Stimulated activated CD8-positive, alpha-beta memory T cell treated with anti-CD3 and anti-CD28 coated beads, Interleukin-7, amount 100 ng/mL, for 1 hour (primary cell): Measurements from ENCODE around the gene FAM174C.
"Not testable (repeated sequence)": the region's sequence is repeated elsewhere in the genome, so short reads cannot be mapped to it uniquely, and the experiment has no call there.

Source experiments
- DNase-seq, 2 donors: peaks; one replicate each; pipeline ENCODE4 v3.0.0-alpha.2; 2020; ENCODE audit warnings: low read depth in 2 of 2

The FAM174C gene

DNA sequence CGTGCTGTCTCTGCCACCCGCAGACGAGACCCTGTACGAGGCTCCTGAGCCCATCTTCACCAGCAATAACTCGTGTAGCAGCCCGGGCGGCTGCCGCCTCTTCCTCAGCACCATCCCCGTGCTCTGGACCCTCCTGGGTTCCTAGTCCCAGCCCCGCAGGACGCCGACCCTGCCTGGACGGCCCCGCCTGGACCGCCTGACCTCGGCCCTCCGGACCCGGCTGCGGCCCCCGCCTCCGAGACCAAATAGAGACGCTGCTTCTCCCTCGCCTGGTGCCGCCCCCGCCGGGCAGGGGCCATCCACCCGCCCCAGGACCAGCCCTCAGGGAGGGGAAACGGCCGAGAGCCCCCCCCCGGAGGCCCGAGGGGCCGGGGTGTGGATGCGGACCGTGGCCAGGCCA is 24.5 kb downstream of the FAM174C start:
- no peak for DNase-seq

DNA sequence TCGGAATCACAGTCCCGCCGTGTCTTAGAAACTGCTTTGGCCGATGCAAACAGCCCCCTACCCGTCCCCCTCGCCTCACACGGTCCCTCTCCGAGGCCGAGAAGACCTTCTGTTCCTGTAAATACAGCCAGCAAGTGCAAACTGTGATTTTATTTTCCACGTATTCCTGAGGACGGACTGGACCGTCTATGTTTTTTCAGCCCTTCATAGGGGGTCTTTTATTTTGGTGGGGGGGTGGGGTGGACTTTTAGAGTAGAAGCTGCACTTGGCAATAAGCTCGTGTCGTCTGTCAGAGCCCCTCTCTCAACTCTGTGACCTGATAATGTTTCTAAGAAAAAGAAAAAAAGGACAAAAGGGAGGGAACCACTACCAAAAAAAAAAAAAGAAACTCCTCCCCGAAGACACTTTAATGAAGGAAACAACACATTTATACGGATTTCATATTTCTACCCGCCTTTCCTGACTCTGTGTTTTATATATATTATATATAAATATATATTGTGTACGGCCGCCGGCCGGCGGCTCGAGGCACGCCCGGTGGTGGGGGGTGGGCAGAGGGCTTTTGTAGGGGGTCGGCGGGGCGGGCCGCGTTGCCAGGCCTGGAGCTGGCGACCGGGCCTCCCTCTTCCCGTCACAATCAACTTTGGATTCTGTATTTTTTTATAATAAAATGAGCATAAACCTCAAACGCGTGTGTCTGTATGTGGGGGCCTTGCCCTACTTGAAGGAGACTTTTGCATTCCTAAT is 25.6 kb downstream of the FAM174C start:
- DNase-seq: no peak

DNA sequence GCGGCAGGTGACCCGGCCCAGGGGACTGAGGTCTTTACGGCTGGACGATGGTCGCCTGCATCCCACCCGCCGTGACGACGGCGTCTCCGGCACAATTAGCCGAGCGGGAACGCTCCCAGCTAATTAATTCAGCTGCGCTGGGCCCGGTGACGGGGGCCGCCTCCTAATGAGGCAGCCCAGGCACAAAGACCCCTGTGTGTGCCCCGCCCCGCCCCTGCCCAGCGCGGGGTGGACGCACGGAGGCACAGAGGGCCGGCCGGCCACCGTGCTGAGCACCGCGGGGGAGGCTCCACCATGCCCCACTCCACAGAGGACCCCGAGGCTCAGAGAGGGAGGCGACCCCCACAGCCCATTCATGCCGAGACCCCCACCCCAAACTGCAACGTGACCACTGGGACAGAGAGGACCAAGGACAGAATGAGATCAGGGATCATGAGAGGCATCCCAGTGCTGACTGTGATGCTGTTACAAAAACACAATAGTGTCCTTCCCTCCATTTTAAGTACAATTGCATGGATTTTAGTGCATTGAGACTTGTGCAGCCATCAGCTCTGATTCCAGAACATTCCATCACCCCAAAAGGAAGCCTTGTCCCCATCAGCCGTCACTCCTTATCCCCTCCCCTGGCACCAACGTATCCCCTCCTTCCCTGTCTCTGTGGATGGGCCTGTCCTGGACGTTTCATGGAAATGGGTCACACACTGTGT is 27.4 kb downstream of the FAM174C start:
- DNase-seq: no peak

DNA sequence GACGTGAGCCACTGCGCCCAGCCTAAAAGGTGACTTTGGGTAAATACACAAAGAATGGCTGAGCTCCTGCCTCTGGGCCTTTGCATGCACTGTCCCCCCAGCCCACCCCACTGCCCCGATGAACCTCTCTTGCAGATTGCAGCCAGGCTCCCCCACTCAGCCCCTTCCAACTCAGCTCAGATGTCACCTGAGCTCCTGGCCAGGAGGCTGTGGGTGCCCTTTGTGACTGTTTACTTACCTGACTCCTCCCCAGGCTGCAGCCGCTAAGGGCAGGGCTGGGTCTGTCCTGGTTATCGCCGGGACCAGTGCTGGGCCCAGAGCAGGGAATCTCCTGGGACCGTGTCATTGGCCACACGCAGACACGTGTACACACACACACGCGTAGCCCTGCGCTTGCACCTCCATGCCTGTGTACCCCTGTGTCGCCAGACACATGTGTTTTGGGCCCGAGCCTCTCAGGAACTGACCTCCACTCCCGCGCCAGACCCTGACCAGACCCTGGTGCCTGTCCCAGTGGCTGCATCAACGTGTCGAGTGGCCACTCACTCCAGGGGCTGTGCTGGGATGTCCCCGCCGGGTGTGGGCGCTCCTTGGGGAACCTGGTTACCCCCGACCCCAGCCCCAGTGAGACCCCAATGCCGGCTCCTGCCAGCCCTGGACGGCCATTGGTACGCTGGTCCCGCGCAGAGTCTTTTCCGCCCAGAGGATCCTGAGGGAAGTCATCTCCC is 29.0 kb downstream of the FAM174C start:
- DNase-seq: no peak

DNA sequence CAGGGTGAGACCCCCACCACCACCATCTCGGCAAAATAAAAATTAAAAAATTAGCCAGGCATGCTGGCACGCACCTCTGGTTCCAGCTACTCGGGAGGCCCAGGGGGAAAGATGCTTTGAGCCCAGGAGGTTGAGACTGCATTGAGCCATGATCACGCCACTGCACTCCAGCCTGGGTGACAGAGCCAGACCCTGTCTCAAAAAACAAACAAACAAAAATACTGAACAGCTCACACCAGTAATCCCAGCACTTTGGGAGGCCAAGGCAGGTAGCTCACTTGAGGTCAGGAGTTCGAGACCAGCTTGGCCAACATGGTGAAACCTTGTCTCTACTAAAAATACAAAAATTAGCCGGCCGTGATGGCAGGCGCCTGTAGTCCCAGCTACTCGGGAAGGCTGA is 30.0 kb downstream of the FAM174C start:
- not testable (repeated sequence) for DNase-seq

DNA sequence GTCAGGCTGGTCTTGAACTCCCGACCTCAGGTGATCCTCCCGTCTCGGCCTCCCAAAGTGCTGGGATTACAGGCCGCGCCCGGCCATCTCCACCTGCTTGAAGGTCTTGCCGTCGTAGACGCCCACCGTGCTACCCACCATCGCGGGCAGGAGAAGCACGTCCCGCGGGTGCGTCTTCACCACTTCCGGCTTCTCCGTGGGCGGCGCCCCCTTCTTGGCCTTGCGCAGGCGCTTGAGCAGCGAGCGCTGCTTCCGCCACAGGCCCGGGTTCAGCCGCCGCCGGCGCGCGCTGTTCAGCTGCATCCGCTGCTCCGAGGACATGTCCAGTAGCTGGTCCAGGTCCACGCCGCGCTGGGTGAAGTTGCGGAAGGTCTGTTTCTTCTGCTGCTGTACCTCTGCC is 32.0 kb downstream of the FAM174C start:
- no peak for DNase-seq

DNA sequence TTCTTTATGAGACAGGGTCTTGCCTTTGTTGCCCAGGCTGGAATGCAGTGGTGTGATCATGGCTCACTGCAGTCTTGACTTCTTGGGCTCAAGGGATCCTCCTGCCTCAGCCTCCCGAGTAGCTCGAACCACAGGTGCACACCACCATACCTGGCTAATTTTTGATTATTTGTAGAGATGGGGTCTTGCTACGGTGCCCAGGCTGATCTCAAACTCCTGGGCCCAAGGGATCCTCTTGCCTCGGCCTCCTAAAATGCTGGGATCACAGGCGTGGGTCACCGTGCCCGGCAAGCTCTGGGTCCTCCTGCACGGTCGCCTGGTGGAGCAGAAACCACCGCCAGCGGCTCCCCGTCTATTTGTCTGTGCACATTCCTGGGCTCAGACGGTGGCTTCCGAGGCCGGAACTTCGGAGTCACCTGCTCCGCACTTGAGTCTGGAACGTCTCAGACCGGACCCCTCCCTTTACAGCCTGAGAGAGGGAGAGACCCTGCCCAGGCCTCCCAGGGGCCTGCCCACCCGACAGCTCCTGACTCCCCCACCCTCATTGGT is 32.5 kb downstream of the FAM174C start:
- no peak for DNase-seq

DNA sequence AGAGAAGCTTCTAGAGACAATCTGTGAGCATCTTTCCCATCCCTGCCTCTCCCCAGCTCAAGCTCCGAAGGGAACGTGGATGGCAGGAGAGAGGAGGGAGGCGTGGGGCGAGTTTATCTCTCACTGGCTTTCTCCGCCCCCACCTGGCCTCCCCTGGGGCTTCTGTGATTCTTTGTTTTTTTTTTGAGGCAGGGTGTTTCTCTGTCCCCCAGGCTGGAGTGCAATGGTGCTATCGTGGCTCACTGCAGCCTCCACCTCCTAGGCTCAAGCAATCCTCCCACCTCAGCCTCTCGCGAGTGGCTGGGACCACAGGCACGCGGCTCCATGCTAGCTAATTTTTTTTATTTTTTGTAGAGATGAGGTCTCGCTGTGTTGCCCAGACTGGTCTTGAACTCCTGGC is 33.4 kb downstream of the FAM174C start:
- no peak for DNase-seq

DNA sequence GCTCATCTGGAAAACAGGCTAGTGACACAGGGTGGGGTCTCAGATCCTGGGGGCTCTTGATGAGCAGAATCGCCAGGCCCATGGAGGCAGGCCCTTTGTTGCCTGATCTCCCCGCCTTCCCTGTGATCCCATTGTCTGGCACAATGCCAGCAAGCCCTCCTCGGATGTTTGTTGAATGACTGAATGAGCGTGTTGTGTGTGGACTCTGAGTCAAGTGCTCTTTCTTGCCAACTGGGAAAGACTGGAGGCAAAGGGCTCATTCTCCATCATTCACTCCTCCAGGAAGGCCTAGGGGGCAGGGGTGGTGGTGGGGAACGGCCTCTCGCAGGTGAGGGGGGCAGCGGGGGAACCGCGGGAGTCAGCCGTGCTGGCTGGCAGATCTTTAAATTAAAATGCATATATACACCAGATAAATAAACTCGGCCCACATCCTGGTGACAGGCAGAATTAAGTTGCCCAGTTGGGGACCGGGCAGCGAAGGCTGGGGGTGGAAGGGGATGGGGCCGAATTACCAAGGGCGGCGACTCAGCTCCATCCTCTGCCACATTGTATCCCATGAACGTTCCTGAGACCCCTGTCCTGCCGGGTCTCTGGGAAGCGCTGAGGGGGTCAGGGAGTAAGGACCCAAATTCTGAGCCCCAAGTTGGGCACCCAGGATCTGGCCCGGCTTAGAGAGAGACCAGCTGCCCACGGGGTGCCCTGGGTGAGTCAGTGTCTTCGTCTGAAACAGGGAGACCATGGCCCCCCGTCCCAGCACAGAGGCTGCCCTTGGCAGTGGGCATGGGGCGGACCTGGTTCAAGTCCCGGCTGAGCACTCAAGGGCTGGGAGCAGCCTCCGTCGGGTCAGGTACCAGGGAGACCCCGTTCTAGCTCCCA is 34.9 kb downstream of the FAM174C start:
- DNase-seq: no peak

DNA sequence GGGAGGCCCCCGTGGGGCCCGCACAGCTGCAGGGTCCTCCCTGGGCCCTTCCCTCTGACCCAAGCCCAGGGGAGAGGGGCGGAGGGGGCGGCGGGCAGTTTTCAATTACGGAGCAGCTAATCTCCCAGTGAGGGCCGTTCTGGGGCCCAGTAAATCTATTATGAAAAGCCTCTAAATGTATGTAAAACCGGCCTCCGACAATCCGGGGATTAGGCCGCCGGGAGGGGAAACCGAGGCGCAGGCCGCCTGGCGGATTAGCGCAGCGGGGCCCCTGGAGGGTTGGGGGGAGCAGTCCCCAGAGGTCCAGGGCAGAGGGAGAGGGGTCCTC is 35.5 kb downstream of the FAM174C start:
- DNase-seq: no peak

DNA sequence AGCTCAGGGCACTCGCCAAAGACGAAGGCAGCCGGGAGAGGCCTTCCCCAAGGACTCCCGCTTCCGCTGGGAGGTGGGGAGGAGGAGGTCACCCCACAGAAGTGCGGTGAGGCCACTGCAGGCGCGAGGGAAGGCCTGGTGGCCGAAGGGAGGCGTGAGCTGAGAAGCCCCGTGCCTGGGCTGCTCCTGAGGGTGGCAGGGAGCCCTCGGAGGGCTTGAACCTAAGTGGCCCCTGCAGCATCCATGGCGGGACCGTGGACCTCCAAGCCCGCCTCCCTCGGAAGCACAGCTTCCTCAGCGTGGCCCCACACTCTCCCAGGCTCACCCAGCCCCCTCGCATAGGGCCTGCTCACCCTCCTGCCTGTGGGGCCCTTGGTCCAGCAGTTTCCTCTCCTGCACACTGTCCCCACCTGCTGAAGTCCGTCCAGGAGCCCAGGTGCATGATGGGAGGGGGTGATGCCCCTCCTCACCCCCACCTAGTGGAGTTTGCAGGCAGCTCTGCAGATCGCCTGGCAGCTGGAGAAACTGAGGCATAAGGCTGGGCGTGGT is 36.3 kb downstream of the FAM174C start:
- no peak for DNase-seq

DNA sequence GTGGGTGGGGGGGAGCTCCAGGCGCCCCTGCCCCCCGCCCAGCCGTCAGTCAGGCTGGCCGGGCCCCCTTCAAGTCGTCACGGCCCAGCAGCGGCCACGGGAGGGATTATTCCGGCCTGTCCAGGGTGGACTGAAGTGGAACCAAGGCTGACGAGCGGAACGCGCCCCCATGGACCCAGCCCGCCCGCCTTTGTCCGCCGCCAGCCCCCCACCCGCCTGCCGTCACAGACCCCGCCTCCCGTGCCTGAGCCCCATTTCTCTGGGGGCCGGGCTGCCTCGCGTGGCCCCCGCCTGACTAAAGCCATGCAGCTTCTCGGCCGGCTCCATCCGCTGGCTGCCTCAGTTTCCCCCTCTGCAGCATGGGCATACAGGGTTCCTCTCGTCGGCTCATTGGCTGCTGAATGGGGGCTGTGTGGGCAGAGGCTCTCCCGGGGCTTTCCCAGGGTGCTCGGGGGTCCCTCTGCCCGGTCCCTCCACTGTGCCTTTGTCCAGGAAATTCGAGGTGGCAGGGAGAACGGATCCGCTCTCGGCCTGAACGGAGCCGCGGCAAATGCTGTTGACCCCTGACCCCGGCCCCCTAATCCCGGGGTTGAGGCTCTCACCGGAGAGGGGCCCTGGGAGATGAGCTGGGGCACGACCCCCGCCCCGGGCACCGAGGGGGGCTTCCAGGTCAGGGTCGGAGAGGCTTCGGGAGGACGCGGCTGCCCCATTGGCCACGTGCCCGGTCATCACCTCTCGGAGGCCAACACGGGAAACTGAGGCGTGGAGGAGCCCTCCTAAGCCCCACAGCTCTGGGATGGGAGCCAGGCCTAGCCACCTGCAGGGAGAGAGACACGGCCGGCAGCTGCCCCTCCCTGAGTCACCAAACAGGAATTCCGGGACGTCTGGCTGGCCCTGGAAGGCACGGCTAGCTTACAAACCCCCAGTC is 37.7 kb downstream of the FAM174C start:
- DNase-seq: no peak

DNA sequence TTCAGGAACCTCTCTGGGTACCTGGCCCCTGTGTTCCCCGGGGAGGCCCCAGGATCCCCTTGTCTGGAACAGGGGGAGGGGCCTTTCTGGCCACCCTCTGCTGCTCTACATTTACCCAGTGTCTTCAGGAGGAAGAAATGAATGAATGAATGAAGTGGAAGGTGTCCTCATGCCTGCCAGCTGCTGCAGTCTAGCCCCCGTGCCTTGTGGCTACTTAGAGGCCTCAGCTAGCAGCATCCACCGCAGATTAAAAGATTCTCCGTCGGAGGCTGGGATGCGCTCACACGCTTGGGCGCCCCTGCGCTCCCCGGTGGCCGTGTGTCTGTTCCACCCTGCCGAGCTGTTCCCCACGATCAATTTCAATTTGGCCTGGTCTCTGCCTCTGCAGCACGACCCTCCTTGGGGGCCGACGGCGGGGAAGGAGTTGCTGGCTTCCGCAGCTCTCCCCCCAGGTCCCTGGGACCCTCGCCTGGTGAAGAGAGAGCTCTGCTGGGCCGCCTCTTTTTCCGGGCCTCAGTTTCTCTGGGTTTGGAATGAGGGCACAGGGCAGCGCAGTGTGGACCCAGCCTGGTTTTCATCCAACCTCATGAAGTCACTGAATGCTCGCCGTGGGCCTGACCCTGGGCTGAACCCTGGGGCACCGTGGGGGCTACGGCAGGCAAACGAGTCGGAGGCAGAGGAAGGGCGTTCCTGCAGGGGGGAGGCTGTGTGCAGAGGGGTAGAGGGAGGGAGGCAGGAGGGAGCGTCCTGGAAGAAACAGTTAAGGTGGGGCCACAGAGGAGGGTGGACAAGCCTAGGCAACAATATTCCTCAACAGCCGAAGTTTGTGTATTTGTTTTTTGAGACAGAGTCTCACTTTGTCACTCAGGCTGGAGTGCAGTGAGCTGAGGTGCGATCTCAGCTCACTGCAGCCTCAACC is 38.6 kb downstream of the FAM174C start:
- DNase-seq: no peak

DNA sequence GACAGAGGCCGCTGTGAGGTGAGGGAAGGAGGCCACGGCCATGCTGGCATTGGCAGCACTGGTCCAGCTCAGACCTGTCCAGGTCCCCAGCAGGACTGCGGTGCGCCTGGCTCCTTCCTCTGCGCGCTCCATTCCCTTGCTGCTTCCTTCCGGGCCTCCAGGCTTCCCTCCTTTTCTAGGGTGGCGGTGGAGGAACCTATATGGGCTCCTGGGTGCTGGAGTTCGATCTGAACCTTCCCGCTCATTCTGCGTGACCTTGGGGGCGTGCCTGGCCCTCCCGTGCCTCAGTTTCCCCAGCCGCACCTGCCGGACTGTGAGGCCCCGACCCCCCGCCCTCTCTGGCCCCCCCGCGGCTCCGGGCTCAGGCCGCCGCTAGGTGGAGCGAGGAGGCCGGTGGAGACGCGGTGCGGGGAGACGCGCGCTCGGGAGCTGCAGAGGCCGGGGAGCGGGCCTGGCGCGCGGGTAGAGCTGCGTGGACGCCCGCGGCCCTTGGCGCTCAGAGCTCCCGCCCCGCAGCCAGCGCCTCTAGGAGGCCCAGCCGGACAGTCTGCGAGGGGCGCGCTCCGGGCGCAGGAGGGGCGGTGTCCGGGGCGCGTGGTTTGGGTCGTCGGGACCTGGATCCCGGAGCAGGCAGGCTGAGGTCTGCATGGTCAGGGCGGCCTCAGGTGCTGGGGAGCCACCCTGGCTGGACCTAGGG is 40.3 kb downstream of the FAM174C start:
- DNase-seq: no peak

DNA sequence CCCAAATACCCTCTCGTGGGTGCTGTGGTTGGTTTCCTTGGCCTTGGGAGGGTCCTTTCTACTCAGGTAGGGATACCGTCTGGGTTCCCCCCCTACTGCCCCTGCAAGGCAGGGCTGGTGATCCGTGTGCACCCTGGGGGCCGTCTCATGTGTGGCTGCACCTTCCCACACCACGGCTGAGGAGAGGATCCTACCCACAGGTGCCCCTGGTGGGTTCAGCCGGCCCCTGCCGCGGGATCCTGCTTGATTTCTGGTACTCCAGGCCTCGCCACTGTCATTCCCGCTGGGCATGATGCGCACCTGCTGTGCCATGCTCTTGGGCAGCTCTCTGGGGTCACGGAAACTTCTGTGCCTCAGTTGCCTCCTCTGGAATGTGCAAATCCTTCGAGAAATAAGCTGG is 41.1 kb downstream of the FAM174C start:
- no peak for DNase-seq

DNA sequence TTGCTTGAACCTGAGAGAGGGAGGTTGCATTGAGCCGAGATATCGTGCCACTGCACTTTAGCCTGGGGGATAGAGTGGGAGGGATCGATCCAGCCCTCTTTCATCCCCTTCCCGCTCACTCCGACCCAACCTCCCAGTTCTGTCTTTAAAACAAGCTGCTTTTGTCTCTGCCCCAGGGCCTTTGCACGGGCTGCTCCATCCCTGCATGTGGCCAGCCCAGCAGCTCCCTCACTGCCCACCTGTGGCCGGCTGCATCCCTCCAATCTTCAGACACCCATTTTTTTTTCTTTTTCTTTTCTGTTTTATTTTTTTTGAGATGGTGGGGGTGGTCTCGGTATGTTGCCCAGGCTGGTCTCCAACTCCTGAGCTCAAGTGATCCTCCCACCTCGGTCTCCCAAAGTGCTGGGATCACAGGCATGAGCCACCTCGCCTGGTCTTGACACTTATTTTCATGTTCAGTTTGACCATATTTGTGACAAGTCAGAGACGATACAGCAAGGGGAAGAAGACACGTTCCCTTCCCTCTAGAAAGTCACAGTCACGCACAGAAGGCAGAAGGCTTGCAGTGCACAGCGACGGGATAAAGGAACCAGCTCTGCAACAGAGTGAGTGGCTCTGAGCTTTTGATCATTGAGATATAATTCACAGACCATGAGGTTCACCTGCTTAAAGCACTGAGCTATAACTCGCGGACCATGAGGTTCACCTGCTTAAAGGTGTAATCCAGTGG is 42.1 kb downstream of the FAM174C start:
- DNase-seq: no peak

DNA sequence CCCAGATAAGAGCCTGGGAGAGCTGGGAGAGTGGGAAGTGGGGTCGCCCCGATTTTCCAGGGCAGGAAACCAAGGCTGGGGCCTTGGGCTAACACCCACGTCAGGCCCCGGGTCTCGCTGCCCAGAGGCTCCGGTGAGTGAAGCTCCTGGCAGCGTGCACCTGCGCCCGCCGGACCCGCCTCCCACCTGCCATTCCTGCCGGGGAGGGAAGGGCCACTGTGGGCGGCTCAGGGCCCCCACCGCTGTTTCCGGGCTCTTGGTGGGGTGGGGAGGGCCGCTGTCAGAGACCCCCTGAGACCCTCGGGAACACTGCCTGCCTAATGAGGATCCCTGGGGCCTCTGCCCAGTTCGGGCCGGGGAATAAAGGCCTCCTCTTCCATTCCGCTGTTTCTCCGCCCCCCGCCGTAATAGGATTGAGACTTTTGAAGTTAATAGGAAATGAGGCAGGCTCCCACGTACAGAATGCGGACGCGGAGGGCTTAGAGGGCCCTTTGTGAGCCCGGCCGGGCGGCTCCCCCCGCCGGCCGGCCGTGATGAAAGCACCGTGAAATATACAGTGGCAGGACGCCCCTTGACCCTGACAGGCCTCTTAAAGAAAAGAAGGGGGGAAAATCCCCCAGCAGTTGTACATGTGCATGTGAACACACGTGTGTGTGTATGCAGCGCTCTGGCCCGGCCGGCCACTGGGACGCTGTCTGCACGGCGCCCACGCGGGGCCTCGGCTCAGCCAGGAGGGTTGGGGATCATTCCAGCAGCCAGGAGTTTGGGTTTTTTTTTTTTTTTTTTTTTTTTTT is 43.5 kb downstream of the FAM174C start:
- no peak for DNase-seq
